GM21515 (cell line): Measurements from ENCODE around the gene C19orf47.

Experiments used
- ATAC-seq: cut with Tn5 transposase; IDR thresholded peaks from one replicate; pipeline ENCODE4 v1.9.1; 2021; ENCODE audit not compliant: unreplicated experiment

C19orf47 gene

DNA sequence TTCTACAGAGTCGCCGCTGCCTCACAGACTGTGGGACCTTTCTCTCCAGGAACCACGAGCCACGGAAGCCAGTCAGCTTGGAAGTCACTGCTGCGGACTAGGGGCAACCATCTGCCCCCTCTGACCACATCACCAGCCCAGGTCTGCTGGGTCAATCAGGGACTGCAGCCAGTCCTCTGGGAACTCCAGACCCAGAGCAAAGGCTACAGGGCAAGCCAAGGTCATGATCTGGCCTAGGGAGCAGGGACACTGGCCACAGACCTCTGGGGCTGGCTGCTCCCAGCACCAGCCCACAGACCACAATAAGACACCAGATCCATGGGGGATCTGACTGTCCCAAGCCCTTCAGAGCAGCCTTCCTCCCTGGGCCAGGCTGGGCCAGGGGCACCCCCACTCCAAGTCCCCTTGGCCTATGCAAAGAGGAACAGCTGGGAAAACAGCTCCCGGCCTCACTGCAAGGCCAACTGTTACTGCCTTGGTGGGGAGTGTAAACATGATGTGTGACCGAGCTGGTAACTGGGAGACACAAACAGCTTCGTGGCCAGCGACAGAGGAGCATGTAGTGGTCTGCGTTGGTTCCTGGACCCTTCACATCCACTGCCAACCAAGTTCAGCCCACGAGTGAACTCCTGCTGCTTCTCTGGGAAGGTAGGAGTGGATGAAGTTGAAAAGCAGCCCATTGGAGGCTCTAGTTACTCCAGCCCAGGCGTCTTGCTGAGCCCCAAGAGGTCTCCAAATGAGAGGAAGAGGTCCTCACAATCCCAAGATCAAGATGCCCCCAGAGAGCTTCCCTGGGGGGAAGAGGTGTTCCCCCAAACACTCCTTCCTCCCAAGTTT, 64.6 kb downstream of the C19orf47 start:
- ATAC-seq = no peak

DNA sequence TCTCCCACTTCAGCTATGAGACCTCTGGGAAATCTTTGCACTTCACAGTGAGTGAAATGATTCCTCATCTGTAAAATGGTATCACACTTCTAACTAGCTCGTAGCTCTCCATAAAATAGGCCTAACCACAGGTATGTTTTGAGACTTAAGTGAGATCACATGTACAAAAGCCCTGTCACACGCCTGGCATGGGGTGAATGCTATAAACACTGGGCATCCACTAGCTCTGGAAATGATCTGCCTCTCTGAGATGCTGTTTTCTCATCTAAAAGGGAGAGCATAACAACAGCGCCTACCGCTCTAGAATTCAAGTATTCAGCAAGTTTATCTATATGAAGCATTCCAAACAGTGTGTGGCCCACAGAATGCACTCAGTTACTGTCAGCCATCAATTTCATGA, 65.3 kb downstream of the C19orf47 start:
- ATAC-seq = no peak

DNA sequence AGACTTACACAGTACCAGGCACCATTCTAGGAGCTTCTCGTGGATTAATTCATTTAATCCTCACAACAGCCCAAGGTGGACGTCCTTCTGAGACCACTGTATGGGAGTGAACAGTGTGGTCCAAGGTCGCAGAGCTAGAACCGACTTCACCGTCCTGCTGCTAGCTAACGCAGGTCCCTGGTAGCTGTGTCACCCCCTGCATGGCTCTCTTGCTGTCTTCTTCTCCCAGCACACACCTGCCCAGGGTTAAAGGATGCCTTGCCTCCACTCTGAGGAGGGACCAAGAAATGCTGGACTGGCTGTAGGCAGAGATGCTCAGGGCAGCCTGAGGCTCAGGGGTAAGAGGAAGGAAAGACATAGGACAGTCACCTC, 66.0 kb downstream of the C19orf47 start:
- no peak for ATAC-seq

DNA sequence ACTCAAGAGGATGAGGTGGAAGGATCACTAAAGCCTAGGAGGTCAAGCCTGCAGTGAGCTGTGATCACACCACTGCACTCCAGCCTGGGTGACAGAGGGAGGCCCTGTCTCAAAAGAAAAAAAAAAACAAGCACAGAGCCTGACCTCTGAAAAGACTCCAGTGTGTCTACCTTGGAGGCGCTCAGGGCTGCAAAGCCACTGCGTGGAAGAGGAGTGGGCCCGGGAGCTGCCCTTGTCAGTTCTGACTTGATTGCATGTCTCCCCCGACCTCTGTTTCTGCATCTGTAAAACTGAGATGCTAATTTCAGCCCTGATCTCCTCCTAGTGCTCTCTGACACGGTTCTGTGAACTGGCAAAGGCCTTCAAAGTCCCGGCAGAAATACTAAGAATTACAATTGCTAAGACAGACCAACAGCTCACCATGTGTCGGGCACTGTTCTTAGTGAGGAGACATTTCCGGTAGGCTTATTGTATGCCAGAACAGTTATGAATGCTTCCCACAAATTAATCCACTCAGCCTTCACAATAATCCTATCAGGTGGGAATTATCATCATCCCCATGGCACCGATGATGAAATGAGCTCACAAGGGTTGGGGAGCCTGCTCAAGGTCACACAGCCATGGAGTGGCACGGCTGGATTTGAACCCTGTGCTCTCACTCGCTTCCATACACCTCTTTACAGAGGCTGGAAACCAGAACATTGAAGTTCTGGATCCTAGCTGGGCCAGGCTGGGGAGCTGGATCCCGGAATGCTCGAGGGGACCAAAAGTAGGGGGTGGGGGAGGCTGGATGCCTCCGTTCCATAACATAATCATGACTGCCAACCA, 66.6 kb downstream of the C19orf47 start:
- ATAC-seq = no peak

GRCh38 chr19:40280608-40281221, 67.5 kb downstream of the C19orf47 start:
- ATAC-seq = no peak

DNA sequence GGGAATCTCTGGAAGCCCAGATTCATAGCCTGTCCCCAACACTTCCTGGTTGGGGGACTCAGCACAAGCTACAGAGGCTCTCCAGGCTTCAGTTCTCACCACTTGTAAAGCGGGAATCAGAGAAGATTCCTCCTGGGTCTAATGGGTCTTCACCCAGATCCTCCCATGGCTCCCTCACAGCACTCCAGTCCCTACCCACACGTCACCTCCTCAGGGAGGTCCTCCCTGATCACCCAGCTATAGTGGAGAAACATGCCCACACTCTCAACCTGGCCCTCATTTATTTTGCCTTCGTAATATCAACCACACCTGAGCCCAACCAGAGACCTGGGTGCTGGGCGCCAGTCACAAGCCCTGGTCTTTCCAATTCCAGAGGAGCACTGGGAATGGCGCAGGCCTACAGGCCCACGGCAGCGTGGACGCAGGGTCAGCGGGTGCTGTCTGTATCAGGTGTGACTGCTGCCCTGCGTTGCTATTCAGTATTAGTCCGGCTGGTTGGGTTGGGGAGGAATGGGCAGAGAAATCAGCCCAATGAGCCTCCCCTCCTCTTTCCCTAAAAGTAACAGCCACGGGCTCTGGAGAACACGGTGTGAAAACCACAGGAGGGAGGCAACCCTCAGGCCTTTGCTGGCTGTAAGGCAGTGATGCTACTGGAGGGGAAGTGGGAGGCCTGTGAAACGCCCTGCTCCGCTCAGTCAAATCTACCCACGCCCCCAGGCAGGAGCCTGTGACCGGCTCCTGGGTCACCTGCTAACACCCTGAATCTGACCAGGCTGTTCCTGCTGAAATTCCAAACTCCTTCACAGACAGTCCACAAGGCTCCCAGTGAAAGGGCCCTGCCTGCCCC, 68.2 kb downstream of the C19orf47 start:
- no peak for ATAC-seq

GRCh38 chr19:40279120-40279551, 69.1 kb downstream of the C19orf47 start:
- no peak for ATAC-seq

DNA sequence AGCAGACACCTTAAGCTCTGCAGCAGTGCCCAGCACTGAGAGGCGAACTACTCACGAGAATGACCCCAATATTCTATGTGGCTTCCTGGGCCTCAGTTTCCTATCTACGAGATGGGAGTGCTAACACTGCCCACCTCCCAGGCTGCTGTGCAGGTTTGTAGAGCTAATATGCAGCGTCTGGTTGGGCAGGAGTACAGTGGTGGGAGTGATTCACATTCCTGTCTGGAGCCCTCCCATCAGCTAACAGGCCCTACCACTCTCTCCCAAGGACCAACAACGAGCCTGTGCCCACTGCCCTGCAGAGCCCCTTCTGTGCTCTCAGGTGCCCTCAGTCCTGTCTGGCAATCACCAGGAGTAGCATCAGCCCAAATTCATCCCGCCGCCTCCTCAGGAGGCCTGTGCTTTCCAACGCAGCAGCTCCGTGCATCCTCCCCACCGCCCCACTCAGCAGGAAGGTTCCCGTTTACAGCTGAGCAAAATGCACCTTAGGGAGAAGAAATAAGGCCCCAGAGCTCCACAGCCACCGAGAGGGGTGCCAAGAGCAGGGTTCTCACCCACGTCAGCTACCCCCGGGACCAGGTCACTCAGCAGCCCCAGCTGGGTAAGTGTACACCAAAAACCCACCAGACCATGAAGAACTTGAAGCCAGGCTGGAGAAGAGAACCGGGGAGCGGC, 69.7 kb downstream of the C19orf47 start:
- ATAC-seq = no peak

GRCh38 chr19:40277356-40278059, 70.7 kb downstream of the C19orf47 start:
- ATAC-seq = no peak

DNA sequence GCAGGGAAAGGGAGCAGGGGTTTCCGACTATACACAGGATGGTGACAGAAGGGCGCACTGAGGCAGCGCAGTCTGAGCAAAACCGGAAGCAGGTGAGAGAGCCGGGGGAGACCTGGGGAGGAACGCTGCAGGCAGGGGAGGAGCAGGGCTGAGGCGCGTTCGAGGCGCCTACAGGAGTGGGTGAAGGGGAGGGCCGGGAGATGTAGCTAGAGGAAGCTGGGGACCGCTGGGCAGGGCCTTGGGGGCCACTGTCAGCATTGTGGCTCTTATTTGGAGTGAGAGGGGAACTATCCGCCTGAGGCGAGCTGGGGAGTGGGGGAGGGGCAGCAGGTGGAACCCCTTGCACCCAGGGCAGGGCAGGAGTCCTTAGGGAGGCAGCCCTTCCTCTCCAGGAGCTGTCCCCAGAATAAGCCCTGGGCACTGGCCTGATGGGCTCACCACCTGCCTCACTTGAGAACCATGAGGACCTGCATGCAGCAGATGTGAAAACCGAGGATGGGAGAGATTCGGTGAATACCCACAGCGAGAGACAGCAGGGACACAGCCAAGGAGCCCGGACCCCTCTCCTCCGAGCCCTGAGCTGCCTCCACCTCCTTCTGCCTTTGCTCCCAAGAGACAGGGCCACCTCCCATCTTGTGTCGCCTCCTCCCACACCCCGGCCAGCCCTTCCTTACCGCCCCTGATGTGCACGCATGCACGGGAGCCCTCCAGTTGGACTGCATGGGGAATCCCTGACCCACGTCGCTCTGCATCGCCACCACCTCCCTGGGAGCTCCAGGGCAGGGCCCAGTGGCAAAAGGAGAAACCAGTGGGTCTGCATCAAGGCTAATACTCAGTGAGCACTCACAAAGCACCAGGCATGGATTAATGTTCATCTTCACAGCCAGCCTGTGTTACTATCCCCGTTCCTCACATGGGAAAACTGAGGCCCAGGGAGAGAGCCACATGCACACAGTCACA, 73.3 kb downstream of the C19orf47 start:
- ATAC-seq = no peak

DNA sequence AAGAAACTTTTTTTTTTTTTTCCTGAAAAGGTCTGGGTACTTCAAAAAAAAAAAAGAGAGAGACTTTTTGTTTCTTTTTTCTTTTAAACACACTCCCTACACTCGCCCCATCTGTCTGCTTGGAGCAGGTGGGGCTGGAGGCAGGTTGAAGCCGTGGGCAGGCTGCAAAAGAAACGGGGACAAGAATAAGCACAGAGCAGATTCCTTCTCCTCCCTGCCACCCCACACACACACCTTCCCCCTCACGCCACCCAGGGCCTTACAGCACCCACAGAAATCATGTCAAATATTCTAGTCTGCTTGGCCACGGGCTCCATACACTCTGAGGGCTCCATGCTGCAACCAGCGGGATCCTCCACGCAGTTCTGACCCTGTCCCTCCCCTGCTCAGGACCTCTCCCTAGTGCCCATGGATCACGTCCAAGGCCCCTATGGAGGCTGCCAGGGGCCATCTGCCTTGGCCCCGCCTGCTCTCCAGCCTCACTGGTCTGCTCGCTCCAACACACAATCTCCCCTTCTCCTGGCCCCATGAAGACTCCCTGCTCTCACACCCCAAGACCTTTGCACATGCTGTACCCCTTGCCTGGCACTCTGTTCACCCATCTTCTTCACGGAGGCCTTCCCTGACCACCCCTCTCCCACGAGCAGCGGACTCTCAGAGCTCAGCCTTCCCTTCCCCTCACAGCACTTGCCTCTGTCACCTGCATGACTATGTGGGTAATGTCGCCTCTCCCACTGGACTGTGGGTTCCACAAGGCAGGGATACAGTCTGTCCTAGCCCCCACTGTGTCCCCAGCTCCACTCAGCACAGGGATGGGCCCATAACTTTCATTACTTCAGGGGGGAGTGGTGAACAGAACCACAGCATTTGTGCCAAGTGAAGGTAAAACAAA, 74.5 kb downstream of the C19orf47 start:
- no peak for ATAC-seq

- ATAC-seq = no peak
These were observed 75.9 kb downstream of the C19orf47 start for GRCh38 chr19:40272261-40272660.

GRCh38 chr19:40271706-40272105, 76.5 kb downstream of the C19orf47 start:
- no peak for ATAC-seq

- ATAC-seq = no peak
These were observed 77.7 kb downstream of the C19orf47 start for GRCh38 chr19:40270362-40271089.
